ENCODE measurements around the gene UNC5A. TPM values are rescaled to one million over a fixed set of nuclear protein-coding genes. Genes with fewer than 3 reads are reported as not detected.

The UNC5A gene
- total RNA-seq, 2 donors from 2014 or later: not detected

GRCh38 chr5:176769911-176770310 lies 40.4 kb upstream of the UNC5A start:
- Histone ChIP-seq H3K9me3 (peaks cover 0 to 15% of the 10 kb centered on the region in 2 donors), H3K4me1 (no peaks in the 10 kb centered on the region), H3K4me3 (no peak overlapping the region), H3K27me3 (no peaks in the 10 kb centered on the region), H3K36me3 (no peaks in the 10 kb centered on the region), H3K27ac (no peak overlapping the region)
- peak; percentile 23 for DNase-seq (ENCODE audit: low spot score)
- no peak for TF ChIP-seq CTCF (IDR thresholded peaks at IDR 0.05)

GRCh38 chr5:176770431-176770830 lies 39.9 kb upstream of the UNC5A start:
- no peak for TF ChIP-seq CTCF (IDR thresholded peaks at IDR 0.05)
- H3K27me3 ChIP-seq: no peaks in the 10 kb centered on the region
- peaks cover 0 to 10% of the 10 kb centered on the region in 2 donors for H3K9me3 ChIP-seq
- no peak overlapping the region for H3K27ac ChIP-seq
- DNase-seq (ENCODE audit: low spot score): peak; percentile 46
- no peak overlapping the region for H3K4me3 ChIP-seq
- no peaks in the 10 kb centered on the region for H3K4me1 ChIP-seq
- H3K36me3 ChIP-seq: no peaks in the 10 kb centered on the region

- no peak overlapping the region for H3K4me3 ChIP-seq
- peak; percentile 36 for DNase-seq (ENCODE audit: low spot score)
- H3K27ac ChIP-seq: no peak overlapping the region
- no peak for TF ChIP-seq CTCF (IDR thresholded peaks at IDR 0.05)
- H3K27me3 ChIP-seq: no peaks in the 10 kb centered on the region
- H3K4me1 ChIP-seq: no peaks in the 10 kb centered on the region
- H3K9me3 ChIP-seq: peaks cover 0 to 1% of the 10 kb centered on the region in 2 donors
- no peaks in the 10 kb centered on the region for H3K36me3 ChIP-seq
Measured at GRCh38 chr5:176771102-176771845, 39.1 kb upstream of the UNC5A start.

- Histone ChIP-seq H3K36me3 (no peaks in the 10 kb centered on the region), H3K4me1 (no peaks in the 10 kb centered on the region), H3K27me3 (no peaks in the 10 kb centered on the region), H3K4me3 (no peak overlapping the region), H3K27ac (no peak overlapping the region), H3K9me3 (no peaks in the 10 kb centered on the region)
- peak; percentile 18 for DNase-seq (ENCODE audit: low spot score)
- no peak for TF ChIP-seq CTCF (IDR thresholded peaks at IDR 0.05)
Measured at GRCh38 chr5:176772271-176773210, 37.8 kb upstream of the UNC5A start.

GRCh38 chr5:176773408-176774035 lies 36.8 kb upstream of the UNC5A start:
- Histone ChIP-seq H3K27me3 (no peaks in the 10 kb centered on the region), H3K4me1 (no peaks in the 10 kb centered on the region), H3K36me3 (no peaks in the 10 kb centered on the region), H3K27ac (no peak overlapping the region), H3K4me3 (no peak overlapping the region), H3K9me3 (no peaks in the 10 kb centered on the region)
- DNase-seq (ENCODE audit: low spot score): peak; percentile 42
- TF ChIP-seq CTCF (IDR thresholded peaks at IDR 0.05): no peak
